Psoas muscle (tissue), 8 donors: Measurements from ENCODE around the gene ACACA. TPM values are rescaled to one million over a fixed set of nuclear protein-coding genes. Genes with fewer than 3 reads are reported as not detected.

Source experiments
- ATAC-seq, 4 donors: fragments of 200-7000 bp; cut with Tn5 transposase; one replicate each; pipeline ENCODE4 v1.9.1; 2020; ENCODE audit warnings: moderate library complexity in 3 of 4, mild to moderate bottlenecking in 2 of 4
- DNase-seq, 2 donors: peaks; one replicate each; pipeline ENCODE4 v3.0.0-alpha.2; 2020
- H3K27ac ChIP-seq: fragments of 200-600 bp; one replicate; pipeline ENCODE4 v1.8.0; 2022
- H3K27me3 ChIP-seq, 3 donors: fragments of 200-600 bp in 1 of 3; one replicate each; pipeline versions ENCODE4 v1.6.1 to v1.8.0; 2013 to 2022; ENCODE audit warnings: low read length in 2 of 3, mild to moderate bottlenecking in 2 of 3, moderate library complexity in 1 of 3; ENCODE audit not compliant: insufficient read depth in 3 of 3
- H3K36me3 ChIP-seq, 2 donors: fragments of 200-600 bp in 1 of 2; one replicate each; pipeline versions ENCODE4 v1.6.1 to v1.8.0; 2013 to 2022; ENCODE audit warnings: low read depth in 1 of 2, mild to moderate bottlenecking in 1 of 2, moderate library complexity in 1 of 2; ENCODE audit not compliant: insufficient read depth in 1 of 2
- H3K4me1 ChIP-seq: fragments of 200-600 bp; one replicate; pipeline ENCODE4 v1.8.0; 2022
- H3K4me3 ChIP-seq: fragments of 200-600 bp; one replicate; pipeline ENCODE4 v1.8.0; 2022; ENCODE audit warnings: mild to moderate bottlenecking
- H3K9me3 ChIP-seq: fragments of 200-600 bp; one replicate; pipeline ENCODE4 v1.8.0; 2022
- CTCF ChIP-seq: fragments of 200-600 bp; IDR thresholded peaks from one replicate; pipeline ENCODE4 v1.8.0; 2022; ENCODE audit warnings: antibody characterized with exemption
- WGBS, 3 donors: extraction: QIAGEN DNeasy Blood & Tissue Kit; methylation state at CpG; one replicate each; pipeline versions ENCODE4 v1.1.6 to v1.1.7; 2013; 5-methylcytosine and 5-hydroxymethylcytosine counted together
- intact Hi-C, 2 donors: fragments of 100-400 bp; cut with DNase I; formaldehyde crosslinking; loops; one replicate each; pipeline versions ENCODE4 v1.11.0 to v1.14.2; 2022
- polyA plus RNA-seq, 3 donors: library from polyadenylated mRNA; stranded (reverse); fragments of 200-250 nt; gene quantifications; one replicate each; pipeline ENCODE4 v1.2.3, GENCODE V29; 2013
- total RNA-seq, 4 donors: library from RNA; stranded (reverse); fragmentation: NEBNext Ultra II Directional in 2 of 4; extraction: Animal tissue kit (Norgen Biotek cat#: 25700) in 2 of 4; gene quantifications; one replicate each; pipeline versions ENCODE4 v1.2.1 to v1.2.4, GENCODE V29; 2021 to 2023
- donor health status: healthy with polysubstance abuse.
- donor health status: DM: no; HTN: no; CAD: no; lungs with moderate emphysema.
- donor health status: Bipolar disorder and iron deficiency.
- donor health status: healthy.
- donor health status: DM: yes; HTN: yes; CAD: no.
- donor health status: DM: no; HTN: no; CAD: no.
- donor health status: DM: no; HTN: no; CAD: no.
- donor health status: DM: yes; HTN: yes; CAD: no.

ACACA gene
- total and polyA plus RNA-seq, 7 donors = 7.2 to 42.6 (median 21.5) TPM

GRCh38 chr17:37265446-37266173 lies 141.0 kb downstream of the ACACA start:
- DNase-seq (no peak), ATAC-seq (no peak)
- WGBS, 3 donors = 98% methylated on average over 2 of the region's 2 CpGs
- no peaks in the 10 kb centered on the region for H3K27me3 ChIP-seq
- peaks cover 12 to 89% of the 10 kb centered on the region in 2 donors for H3K36me3 ChIP-seq
- H3K27ac ChIP-seq = no peak overlapping the region
- H3K4me3 ChIP-seq = no peak overlapping the region
- no peaks in the 10 kb centered on the region for H3K9me3 ChIP-seq
- intact Hi-C loops = no loop called here
- no peaks in the 10 kb centered on the region for H3K4me1 ChIP-seq
- no peak for TF ChIP-seq CTCF

GRCh38 chr17:37261286-37261685 lies 145.3 kb downstream of the ACACA start:
- Histone ChIP-seq H3K27me3 (no peaks in the 10 kb centered on the region), H3K4me1 (no peaks in the 10 kb centered on the region), H3K36me3 (peaks cover 12 to 97% of the 10 kb centered on the region in 2 donors), H3K27ac (no peak overlapping the region), H3K4me3 (no peak overlapping the region), H3K9me3 (no peaks in the 10 kb centered on the region)
- 94 to 96% (median 94%) methylated on average over 1 of the region's 1 CpG for WGBS, 3 donors
- no peak for TF ChIP-seq CTCF
- no peak for DNase-seq
- intact Hi-C loops = no loop called here
- ATAC-seq = no peak

- Histone ChIP-seq H3K4me1 (no peaks in the 10 kb centered on the region), H3K4me3 (no peak overlapping the region), H3K9me3 (no peaks in the 10 kb centered on the region), H3K36me3 (peaks cover 0 to 91% of the 10 kb centered on the region in 2 donors), H3K27ac (no peak overlapping the region), H3K27me3 (no peaks in the 10 kb centered on the region)
- DNase-seq (no peak), ATAC-seq (no peak)
- no peak for TF ChIP-seq CTCF
- WGBS, 3 donors = 93 to 95% (median 93%) methylated on average over 3 of the region's 3 CpGs
- intact Hi-C loops = no loop called here
These were observed 147.5 kb downstream of the ACACA start for GRCh38 chr17:37259030-37259735.

GRCh38 chr17:37256627-37257026 lies 150.0 kb downstream of the ACACA start:
- H3K36me3 ChIP-seq = peaks cover 1 to 82% of the 10 kb centered on the region in 2 donors

More at GRCh38 chr17:37256627-37257026, 150.0 kb downstream of the ACACA start:
- ATAC-seq = no peak
- Histone ChIP-seq H3K4me1 (no peaks in the 10 kb centered on the region), H3K27me3 (no peaks in the 10 kb centered on the region), H3K9me3 (no peaks in the 10 kb centered on the region), H3K27ac (no peak overlapping the region), H3K4me3 (no peak overlapping the region)
- no peak for DNase-seq
- 93 to 96% (median 96%) methylated on average over 1 of the region's 1 CpG for WGBS, 3 donors
- no peak for TF ChIP-seq CTCF
- intact Hi-C loops = no loop called here
